WTC11 (cell line): Measurements from ENCODE around the gene NECAB2. TPM values are rescaled to one million over a fixed set of nuclear protein-coding genes. Genes with fewer than 3 reads are reported as not detected.

Experiments used
- ATAC-seq: fragments of 200-7000 bp; cut with Tn5 transposase; 2 replicates; pipeline ENCODE4 v1.10.0; 2021; ENCODE audit warnings: mild to moderate bottlenecking, moderate library complexity
- CTCF ChIA-PET: fragments of 300-600 bp; sonication (Branson Sonifier 250); formaldehyde crosslinking; loops from one replicate; lab custom pipeline; 2021; ENCODE audit warnings: antibody characterized with exemption; lab: Charles Lee
- POLR2A ChIA-PET: fragments of 350-600 bp; sonication (Branson Sonifier 250); formaldehyde crosslinking; loops from one replicate; lab custom pipeline; 2021; ENCODE audit warnings: antibody characterized with exemption; lab: Charles Lee
- DNase-seq: peaks from one replicate; pipeline ENCODE4 v3.0.0; 2021; ENCODE audit warnings: low spot score
- H3K27ac Mint-ChIP-seq: 2 replicates; pipeline ENCODE4 v1.8.0; 2021; ENCODE audit warnings: mixed read lengths
- H3K27me3 Mint-ChIP-seq: 2 replicates; pipeline ENCODE4 v1.8.0; 2021; ENCODE audit warnings: low read depth, mild to moderate bottlenecking, moderate library complexity, mixed read lengths
- H3K36me3 Mint-ChIP-seq: 2 replicates; pipeline ENCODE4 v1.8.0; 2021; ENCODE audit warnings: mixed read lengths
- H3K4me1 Mint-ChIP-seq: 2 replicates; pipeline ENCODE4 v1.8.0; 2022; ENCODE audit warnings: mixed read lengths
- H3K4me3 Mint-ChIP-seq: 2 replicates; pipeline ENCODE4 v1.8.0; 2021; ENCODE audit warnings: mild to moderate bottlenecking, moderate library complexity, mixed read lengths
- H3K9me3 Mint-ChIP-seq: 2 replicates; pipeline ENCODE4 v1.8.0; 2021; ENCODE audit warnings: mixed read lengths
- ATF1 ChIP-seq: sonication (generic); formaldehyde crosslinking; IDR thresholded peaks from 2 replicates; pipeline ENCODE4 v1.8.1; 2023; ENCODE audit warnings: mild to moderate bottlenecking, moderate library complexity, missing genetic modification reagents
- CREB1 ChIP-seq: sonication (generic); formaldehyde crosslinking; IDR thresholded peaks from 2 replicates; pipeline ENCODE4 v1.8.0; 2023; ENCODE audit warnings: mild to moderate bottlenecking, missing genetic modification reagents
- ELF4 ChIP-seq: sonication (generic); formaldehyde crosslinking; IDR thresholded peaks from 2 replicates; pipeline ENCODE4 v1.8.1; 2022; ENCODE audit warnings: low read depth, mild to moderate bottlenecking, moderate library complexity, missing genetic modification reagents
- EMX1 ChIP-seq: fragments of 250-450 bp; sonication (Bioruptor Pico); IDR thresholded peaks from 2 replicates; pipeline ENCODE4 v1.8.0; 2021; ENCODE audit warnings: mild to moderate bottlenecking
- ERG ChIP-seq: fragments of 250-450 bp; sonication (Bioruptor Pico); IDR thresholded peaks from 2 replicates; pipeline ENCODE4 v1.8.0; 2021; ENCODE audit warnings: mild to moderate bottlenecking
- ESRRA ChIP-seq: sonication (generic); formaldehyde crosslinking; IDR thresholded peaks from 2 replicates; pipeline ENCODE4 v1.8.1; 2022; ENCODE audit warnings: mild to moderate bottlenecking, missing genetic modification reagents, borderline replicate concordance
- GABPB1 ChIP-seq: sonication (generic); formaldehyde crosslinking; IDR thresholded peaks from 2 replicates; pipeline ENCODE4 v1.8.1; 2023; ENCODE audit warnings: mild to moderate bottlenecking, missing genetic modification reagents
- GTF2I ChIP-seq: fragments of 250-450 bp; sonication (Bioruptor Pico); conservative IDR thresholded peaks from 2 replicates; pipeline ENCODE4 v1.4.0; 2021; ENCODE audit warnings: mild to moderate bottlenecking
- HMGA2 ChIP-seq: fragments of 250-450 bp; sonication (Bioruptor Pico); IDR thresholded peaks from 2 replicates; pipeline ENCODE4 v1.4.0; 2021; ENCODE audit warnings: mild to moderate bottlenecking, moderate library complexity
- JUN ChIP-seq: sonication (generic); formaldehyde crosslinking; IDR thresholded peaks from 2 replicates; pipeline ENCODE4 v1.8.0; 2023; ENCODE audit warnings: mild to moderate bottlenecking, missing genetic modification reagents
- KAT7 ChIP-seq: sonication (generic); formaldehyde crosslinking; IDR thresholded peaks from 2 replicates; pipeline ENCODE4 v1.8.1; 2023; ENCODE audit warnings: missing genetic modification reagents, mild to moderate bottlenecking, borderline replicate concordance
- MXD4 ChIP-seq: fragments of 250-450 bp; sonication (Bioruptor Pico); IDR thresholded peaks from 2 replicates; pipeline ENCODE4 v1.8.0; 2021; ENCODE audit warnings: mild to moderate bottlenecking, moderate library complexity, borderline replicate concordance
- NFYB ChIP-seq: sonication (generic); formaldehyde crosslinking; conservative IDR thresholded peaks from 2 replicates; pipeline ENCODE4 v1.8.0; 2022; ENCODE audit warnings: low read depth, missing genetic modification reagents
- NR1H2 ChIP-seq: sonication (generic); formaldehyde crosslinking; IDR thresholded peaks from 2 replicates; pipeline ENCODE4 v1.9.0; 2021; ENCODE audit warnings: mild to moderate bottlenecking, moderate library complexity, missing genetic modification reagents
- NR3C1 ChIP-seq: sonication (generic); formaldehyde crosslinking; conservative IDR thresholded peaks from 2 replicates; pipeline ENCODE4 v1.8.1; 2023; ENCODE audit warnings: low read depth, mild to moderate bottlenecking, missing genetic modification reagents
- RELA ChIP-seq: sonication (generic); formaldehyde crosslinking; IDR thresholded peaks from 2 replicates; pipeline ENCODE4 v1.8.1; 2022; ENCODE audit warnings: missing genetic modification reagents, mild to moderate bottlenecking, borderline replicate concordance
- RORB ChIP-seq: fragments of 250-450 bp; sonication (Bioruptor Pico); IDR thresholded peaks from 2 replicates; pipeline ENCODE4 v1.9.0; 2021; ENCODE audit warnings: mild to moderate bottlenecking
- TEAD1 ChIP-seq: sonication (generic); formaldehyde crosslinking; IDR thresholded peaks from 2 replicates; pipeline ENCODE4 v1.8.0; 2022; ENCODE audit warnings: mild to moderate bottlenecking, missing genetic modification reagents
- TEAD4 ChIP-seq: sonication (generic); formaldehyde crosslinking; IDR thresholded peaks from 2 replicates; pipeline ENCODE4 v1.8.0; 2022; ENCODE audit warnings: mild to moderate bottlenecking, missing genetic modification reagents
- USF1 ChIP-seq: sonication (generic); formaldehyde crosslinking; IDR thresholded peaks from 2 replicates; pipeline ENCODE4 v1.8.0; 2022; ENCODE audit warnings: mild to moderate bottlenecking, missing genetic modification reagents
- ZNF317 ChIP-seq: sonication (generic); formaldehyde crosslinking; IDR thresholded peaks from 2 replicates; pipeline ENCODE4 v1.8.1; 2023; ENCODE audit warnings: low read depth, mild to moderate bottlenecking, moderate library complexity, missing genetic modification reagents, borderline replicate concordance
- ZNF423 ChIP-seq: fragments of 250-450 bp; sonication (Bioruptor Pico); IDR thresholded peaks from 2 replicates; pipeline ENCODE4 v2.1.2; 2022; ENCODE audit warnings: mild to moderate bottlenecking, moderate library complexity
- total RNA-seq: library from RNA; stranded (reverse); gene quantifications from 3 replicates; pipeline ENCODE4 v1.2.3, GENCODE V29; 2021
- TF ChIP-seq, protein P1 (sequence below): fragments of 250-450 bp; sonication (Bioruptor Pico); conservative IDR thresholded peaks from 2 replicates; pipeline ENCODE4 v1.9.0; 2021; ENCODE audit warnings: mild to moderate bottlenecking
- TF ChIP-seq, protein P2 (sequence below): sonication (generic); formaldehyde crosslinking; conservative IDR thresholded peaks from 2 replicates; pipeline ENCODE4 v1.8.1; 2022; ENCODE audit warnings: mild to moderate bottlenecking, missing genetic modification reagents
- TF ChIP-seq, protein P3 (sequence below): sonication (generic); formaldehyde crosslinking; IDR thresholded peaks from 2 replicates; pipeline ENCODE4 v1.8.0; 2023; ENCODE audit warnings: missing genetic modification reagents
- TF ChIP-seq, protein P4 (sequence below): sonication (generic); formaldehyde crosslinking; IDR thresholded peaks from 2 replicates; pipeline ENCODE4 v1.8.1; 2022; ENCODE audit warnings: low read depth, mild to moderate bottlenecking, moderate library complexity, missing genetic modification reagents, borderline replicate concordance
- TF ChIP-seq, protein P5 (sequence below): sonication (generic); formaldehyde crosslinking; IDR thresholded peaks from 2 replicates; pipeline ENCODE4 v1.8.1; 2022; ENCODE audit warnings: missing genetic modification reagents, borderline replicate concordance

NECAB2 gene
- total RNA-seq, 1 experiment from 2014 or later = 2.9 TPM

GRCh38 chr16:83989300-83989699 is 21.3 kb downstream of the NECAB2 start:
- Mint-ChIP-seq H3K4me1 (no peaks in the 10 kb centered on the region), H3K27ac (no peak overlapping the region), H3K9me3 (no peaks in the 10 kb centered on the region), H3K36me3 (no peaks in the 10 kb centered on the region; the same call in 1 of the 2 replicates), H3K27me3 (no peaks in the 10 kb centered on the region)
- ChIA-PET POLR2A (interaction anchor here (0.5 kb wide), 1 partner anchor 11 kb away, joined by 3 read pairs; no protein-coding TSS in a partner anchor), CTCF (interaction anchor here (0.5 to 1.1 kb wide), 3 partner anchors 74 to 1217 kb away, joined by 3 to 4 read pairs (median 3); no protein-coding TSS in a partner anchor)
- no peak for DNase-seq
- ATAC-seq = no peak
- TF ChIP-seq EMX1 (CRISPR knock-in tag) (no peak), NR3C1 (CRISPR knock-in tag) (no peak), ELF4 (CRISPR knock-in tag) (no peak), ESRRA (CRISPR knock-in tag) (no peak), ZNF317 (CRISPR knock-in tag) (no peak), ATF1 (CRISPR knock-in tag) (no peak), TEAD1 (CRISPR knock-in tag) (no peak), RELA (no peak), HMGA2 (CRISPR knock-in tag) (no peak), CREB1 (CRISPR knock-in tag) (no peak), ZNF423 (CRISPR knock-in tag) (no peak), ERG (CRISPR knock-in tag) (no peak), JUN (no peak), GABPB1 (no peak)
- TF ChIP-seq, protein P1, sequence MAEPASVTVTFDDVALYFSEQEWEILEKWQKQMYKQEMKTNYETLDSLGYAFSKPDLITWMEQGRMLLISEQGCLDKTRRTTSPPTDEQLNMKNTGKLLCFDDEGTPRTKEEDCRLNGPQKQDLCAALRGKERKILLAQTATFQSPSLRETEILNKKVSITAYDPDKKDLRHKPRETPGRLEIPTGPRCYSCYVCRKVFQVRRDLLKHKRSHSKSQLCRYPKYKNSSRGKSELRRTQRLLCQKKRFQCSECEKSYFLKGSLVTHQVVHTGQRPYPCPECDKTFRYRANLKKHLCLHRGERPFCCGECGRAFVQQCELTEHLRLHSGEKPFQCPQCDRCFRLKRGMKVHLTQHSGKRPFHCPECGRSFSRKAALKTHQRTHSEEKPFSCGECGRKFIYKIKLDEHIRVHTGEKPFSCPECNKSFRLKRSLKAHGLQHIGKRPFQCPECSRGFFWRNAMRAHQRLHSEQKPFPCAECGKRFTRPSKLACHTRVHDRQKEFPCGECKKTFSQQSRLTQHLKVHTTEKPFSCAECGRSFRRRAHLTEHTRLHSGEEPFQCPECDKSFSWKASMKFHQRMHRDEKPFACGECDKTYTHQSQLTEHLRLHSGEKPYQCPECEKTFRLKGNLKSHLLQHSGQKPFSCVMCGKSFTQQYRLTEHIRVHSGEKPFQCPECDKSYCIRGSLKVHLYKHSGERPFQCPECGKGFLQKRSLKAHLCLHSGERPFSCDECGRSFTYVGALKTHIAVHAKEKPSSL (CRISPR knock-in tag) = no peak
- TF ChIP-seq, all 79 proteins: peak for 0
- H3K4me3 Mint-ChIP-seq = no peak overlapping the region

DNA sequence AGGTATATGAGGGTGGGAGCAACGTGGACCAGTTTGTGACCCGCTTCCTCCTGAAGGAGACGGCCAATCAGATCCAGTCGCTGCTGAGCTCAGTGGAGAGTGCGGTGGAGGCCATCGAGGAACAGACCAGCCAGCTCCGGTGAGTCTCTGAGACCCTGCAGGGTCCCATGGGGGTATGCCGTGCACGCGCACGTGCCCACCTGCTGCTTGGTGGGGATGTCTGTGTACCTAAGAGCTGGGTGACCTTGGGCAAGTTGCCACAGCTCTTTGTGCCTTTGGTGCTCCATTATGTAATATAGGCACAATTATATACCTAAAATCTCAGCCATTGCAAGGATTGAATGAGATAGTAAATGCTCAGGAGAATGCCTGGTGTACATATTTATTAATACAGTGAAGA is 22.4 kb downstream of the NECAB2 start:
- no peak for ATAC-seq
- DNase-seq = no peak
- CTCF ChIA-PET = interaction anchor here (0.8 to 1.3 kb wide), 3 partner anchors 24 to 65 kb away, joined by 3 read pairs; no protein-coding TSS in a partner anchor
- Mint-ChIP-seq H3K4me3 (no peak overlapping the region), H3K9me3 (no peaks in the 10 kb centered on the region), H3K36me3 (no peaks in the 10 kb centered on the region; the same call in 1 of the 2 replicates), H3K27ac (no peak overlapping the region), H3K27me3 (no peaks in the 10 kb centered on the region), H3K4me1 (peaks cover 1% of the 10 kb centered on the region)
- POLR2A ChIA-PET = no interaction called here
- TF ChIP-seq USF1 (CRISPR knock-in tag) (no peak), TEAD1 (CRISPR knock-in tag) (no peak), GABPB1 (no peak), ATF1 (CRISPR knock-in tag) (no peak), HMGA2 (CRISPR knock-in tag) (no peak), RELA (no peak), NR3C1 (CRISPR knock-in tag) (no peak), KAT7 (CRISPR knock-in tag) (no peak), MXD4 (CRISPR knock-in tag) (no peak), RORB (no peak), GTF2I (no peak), NR1H2 (CRISPR knock-in tag) (no peak), CREB1 (CRISPR knock-in tag) (no peak), NFYB (CRISPR knock-in tag) (no peak), TEAD4 (no peak)
- TF ChIP-seq, protein P2, sequence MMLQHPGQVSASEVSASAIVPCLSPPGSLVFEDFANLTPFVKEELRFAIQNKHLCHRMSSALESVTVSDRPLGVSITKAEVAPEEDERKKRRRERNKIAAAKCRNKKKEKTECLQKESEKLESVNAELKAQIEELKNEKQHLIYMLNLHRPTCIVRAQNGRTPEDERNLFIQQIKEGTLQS = no peak
- TF ChIP-seq, protein P3, sequence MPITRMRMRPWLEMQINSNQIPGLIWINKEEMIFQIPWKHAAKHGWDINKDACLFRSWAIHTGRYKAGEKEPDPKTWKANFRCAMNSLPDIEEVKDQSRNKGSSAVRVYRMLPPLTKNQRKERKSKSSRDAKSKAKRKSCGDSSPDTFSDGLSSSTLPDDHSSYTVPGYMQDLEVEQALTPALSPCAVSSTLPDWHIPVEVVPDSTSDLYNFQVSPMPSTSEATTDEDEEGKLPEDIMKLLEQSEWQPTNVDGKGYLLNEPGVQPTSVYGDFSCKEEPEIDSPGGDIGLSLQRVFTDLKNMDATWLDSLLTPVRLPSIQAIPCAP (CRISPR knock-in tag) = no peak
- TF ChIP-seq, protein P4, sequence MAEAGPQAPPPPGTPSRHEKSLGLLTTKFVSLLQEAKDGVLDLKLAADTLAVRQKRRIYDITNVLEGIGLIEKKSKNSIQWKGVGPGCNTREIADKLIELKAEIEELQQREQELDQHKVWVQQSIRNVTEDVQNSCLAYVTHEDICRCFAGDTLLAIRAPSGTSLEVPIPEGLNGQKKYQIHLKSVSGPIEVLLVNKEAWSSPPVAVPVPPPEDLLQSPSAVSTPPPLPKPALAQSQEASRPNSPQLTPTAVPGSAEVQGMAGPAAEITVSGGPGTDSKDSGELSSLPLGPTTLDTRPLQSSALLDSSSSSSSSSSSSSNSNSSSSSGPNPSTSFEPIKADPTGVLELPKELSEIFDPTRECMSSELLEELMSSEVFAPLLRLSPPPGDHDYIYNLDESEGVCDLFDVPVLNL = no peak
- TF ChIP-seq, protein P5, sequence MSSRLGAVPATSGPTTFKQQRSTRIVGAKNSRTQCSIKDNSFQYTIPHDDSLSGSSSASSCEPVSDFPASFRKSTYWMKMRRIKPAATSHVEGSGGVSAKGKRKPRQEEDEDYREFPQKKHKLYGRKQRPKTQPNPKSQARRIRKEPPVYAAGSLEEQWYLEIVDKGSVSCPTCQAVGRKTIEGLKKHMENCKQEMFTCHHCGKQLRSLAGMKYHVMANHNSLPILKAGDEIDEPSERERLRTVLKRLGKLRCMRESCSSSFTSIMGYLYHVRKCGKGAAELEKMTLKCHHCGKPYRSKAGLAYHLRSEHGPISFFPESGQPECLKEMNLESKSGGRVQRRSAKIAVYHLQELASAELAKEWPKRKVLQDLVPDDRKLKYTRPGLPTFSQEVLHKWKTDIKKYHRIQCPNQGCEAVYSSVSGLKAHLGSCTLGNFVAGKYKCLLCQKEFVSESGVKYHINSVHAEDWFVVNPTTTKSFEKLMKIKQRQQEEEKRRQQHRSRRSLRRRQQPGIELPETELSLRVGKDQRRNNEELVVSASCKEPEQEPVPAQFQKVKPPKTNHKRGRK = no peak
